Hepatocyte (in vitro differentiated cells): ENCODE data around the gene TRIM37.

ENCODE experiments used
- CTCF ChIP-seq: fragments of 200-600 bp; sonication (generic); IDR thresholded peaks from 2 replicates; pipeline ENCODE4 v1.5.1; 2016; ENCODE audit warnings: antibody characterized with exemption, mild to moderate bottlenecking; ENCODE audit not compliant: poor library complexity
- EZH2 ChIP-seq: fragments of 200-600 bp; sonication (generic); IDR thresholded peaks from 2 replicates; pipeline ENCODE4 v1.6.1; 2016; ENCODE audit warnings: antibody characterized with exemption, mild to moderate bottlenecking, borderline replicate concordance
- EZH2phosphoT487 ChIP-seq: fragments of 200-600 bp; sonication (generic); IDR thresholded peaks from one replicate; pipeline ENCODE4 v1.6.1; 2018; ENCODE audit warnings: antibody characterized with exemption, mild to moderate bottlenecking, low read depth, moderate library complexity; ENCODE audit not compliant: unreplicated experiment, severe bottlenecking

GRCh38 chr17:59139939-59140338 is 33.3 kb upstream of the TRIM37 start:
- TF ChIP-seq CTCF (no peak), EZH2 (no peak), EZH2phosphoT487 (no peak)
